ENCODE data around the gene DHODH. TPM values are rescaled to one million over a fixed set of nuclear protein-coding genes. Genes with fewer than 3 reads are reported as not detected.
A peak's percentile ranks its signal among the peaks of the same experiment; 100 is the strongest.

DHODH gene
- total and polyA plus RNA-seq, 2 of the 13 experiments (the other 11 are each of a cell fraction or from before 2014, with no cell fraction given) = 10.7 to 16.4 TPM

GRCh38 chr16:71986131-71986530 is 22.4 kb upstream of the DHODH start:
- in situ Hi-C loops (cut with HindIII; ENCODE audit: extremely low pct_ligation_motif_present, low pct_unique_long_range_greater_than_20kb) = no loop called here
- no peak overlapping the region for H3K27ac ChIP-seq (ENCODE audit: extremely low read length, insufficient read depth, low read length)
- FAIRE-seq = no peak

GRCh38 chr16:71995038-71995437 is 13.5 kb upstream of the DHODH start:
- no peak overlapping the region for H3K4me3 ChIP-seq (replicated peaks in 1 of 3; ENCODE audit: insufficient read depth in 1 of 3, low read depth in 2 of 3, low read length in 3 of 3)
- in situ Hi-C loops (cut with HindIII; ENCODE audit: extremely low pct_ligation_motif_present, low pct_unique_long_range_greater_than_20kb) (no loop called here), intact Hi-C loops (cut with micrococcal nuclease; ENCODE audit: unreplicated experiment) (no loop called here)
- H2AFZ ChIP-seq (ENCODE audit: low read length) = no peak overlapping the region
- H3K9ac ChIP-seq (ENCODE audit: insufficient read depth, low read depth, low read length) = no peak overlapping the region
- H3K27me3 ChIP-seq (ENCODE audit: control insufficient read depth in 1 of 2, insufficient read depth in 2 of 2, low read length in 2 of 2) = peaks cover 0 to 1% of the 10 kb centered on the region in 2 experiments; a peak in 1 of 5 replicates
- no peak overlapping the region for H3K4me2 ChIP-seq (ENCODE audit: low read depth, low read length)
- DNase-seq (ENCODE audit: low spot score) (no peak), ATAC-seq (no peak), FAIRE-seq (no peak)
- H3K9me3 ChIP-seq (ENCODE audit: low read length) = no peaks in the 10 kb centered on the region
- no peaks in the 10 kb centered on the region for H4K20me1 ChIP-seq (ENCODE audit: insufficient read depth, low read length)
- POLR2A ChIA-PET = no interaction called here
- no peaks in the 10 kb centered on the region for H3K36me3 ChIP-seq (replicated peaks in 1 of 2; ENCODE audit: control insufficient read depth in 1 of 2, insufficient read depth in 2 of 2, low read length in 2 of 2)
- no peak overlapping the region for H3K27ac ChIP-seq (ENCODE audit: extremely low read length, insufficient read depth, low read length)
- no TSS peak for BruUV-seq (replicated peaks)
- no peaks in the 10 kb centered on the region for H3K79me2 ChIP-seq (ENCODE audit: insufficient read depth, low read length)
- H3K4me1 ChIP-seq (ENCODE audit: insufficient read depth, low read length) = peaks cover 8% of the 10 kb centered on the region
- CTCF ChIA-PET (ENCODE audit: low intra/inter-chr PET ratio, low total read pairs) = no interaction called here
- 48% methylated on average over 5 of the region's 5 CpGs for WGBS (ENCODE audit: low lambda C conversion rate)
- TF ChIP-seq, protein P1, sequence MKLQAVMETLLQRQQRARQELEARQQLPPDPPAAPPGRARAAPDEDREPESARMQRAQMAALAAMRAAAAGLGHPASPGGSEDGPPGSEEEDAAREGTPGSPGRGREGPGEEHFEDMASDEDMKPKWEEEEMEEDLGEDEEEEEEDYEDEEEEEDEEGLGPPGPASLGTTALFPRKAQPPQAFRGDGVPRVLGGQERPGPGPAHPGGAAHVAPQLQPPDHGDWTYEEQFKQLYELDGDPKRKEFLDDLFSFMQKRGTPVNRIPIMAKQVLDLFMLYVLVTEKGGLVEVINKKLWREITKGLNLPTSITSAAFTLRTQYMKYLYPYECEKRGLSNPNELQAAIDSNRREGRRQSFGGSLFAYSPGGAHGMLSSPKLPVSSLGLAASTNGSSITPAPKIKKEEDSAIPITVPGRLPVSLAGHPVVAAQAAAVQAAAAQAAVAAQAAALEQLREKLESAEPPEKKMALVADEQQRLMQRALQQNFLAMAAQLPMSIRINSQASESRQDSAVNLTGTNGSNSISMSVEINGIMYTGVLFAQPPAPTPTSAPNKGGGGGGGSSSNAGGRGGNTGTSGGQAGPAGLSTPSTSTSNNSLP (IDR thresholded peaks at IDR 0.05; ENCODE audit: low read depth, low read length) = no peak
- TF ChIP-seq ZNF710 (CRISPR knock-in tag; IDR thresholded peaks at IDR 0.05; ENCODE audit: borderline replicate concordance) (no peak), ATF1 (CRISPR knock-in tag; IDR thresholded peaks at IDR 0.05) (no peak), FOXC1 (CRISPR knock-in tag; IDR thresholded peaks at IDR 0.05; ENCODE audit: borderline replicate concordance) (no peak), ETV6 (CRISPR knock-in tag; conservative IDR thresholded peaks at IDR 0.05) (no peak), YY1 (IDR thresholded peaks at IDR 0.05; ENCODE audit: insufficient read depth, insufficient replicate concordance, low read depth, low read length) (no peak), FLYWCH1 (CRISPR knock-in tag; IDR thresholded peaks at IDR 0.05) (no peak), SP5 (CRISPR knock-in tag; IDR thresholded peaks at IDR 0.05; ENCODE audit: borderline replicate concordance, low read depth) (no peak), ZNF616 (CRISPR knock-in tag; IDR thresholded peaks at IDR 0.05; ENCODE audit: low read depth) (no peak), ZNF766 (CRISPR knock-in tag; IDR thresholded peaks at IDR 0.05; ENCODE audit: borderline replicate concordance) (no peak), MIXL1 (CRISPR knock-in tag; IDR thresholded peaks at IDR 0.05) (no peak)

More at GRCh38 chr16:71986131-71986530, 22.4 kb upstream of the DHODH start:
- no peak overlapping the region for H3K9ac ChIP-seq (ENCODE audit: insufficient read depth, low read depth, low read length)
- CTCF ChIA-PET (ENCODE audit: low intra/inter-chr PET ratio, low total read pairs) = no interaction called here
- no peak overlapping the region for H2AFZ ChIP-seq (ENCODE audit: low read length)
- H3K27me3 ChIP-seq (ENCODE audit: control insufficient read depth in 1 of 2, insufficient read depth in 2 of 2, low read length in 2 of 2) = no peaks in the 10 kb centered on the region
- no peak for TF ChIP-seq ZNF296 (CRISPR knock-in tag; conservative IDR thresholded peaks at IDR 0.05)
- no peak for TF ChIP-seq ZFP41 (CRISPR knock-in tag; IDR thresholded peaks at IDR 0.05; ENCODE audit: borderline replicate concordance)
- no peak for TF ChIP-seq PHF8 (CRISPR knock-in tag; IDR thresholded peaks at IDR 0.05)
- no peak for TF ChIP-seq DNMT1 (CRISPR knock-in tag; IDR thresholded peaks at IDR 0.05)
- TF ChIP-seq ZNF614 (CRISPR knock-in tag; IDR thresholded peaks at IDR 0.05; ENCODE audit: borderline replicate concordance) = no peak
- no peak for TF ChIP-seq ERF (CRISPR knock-in tag; IDR thresholded peaks at IDR 0.05)
- TF ChIP-seq, protein P2, sequence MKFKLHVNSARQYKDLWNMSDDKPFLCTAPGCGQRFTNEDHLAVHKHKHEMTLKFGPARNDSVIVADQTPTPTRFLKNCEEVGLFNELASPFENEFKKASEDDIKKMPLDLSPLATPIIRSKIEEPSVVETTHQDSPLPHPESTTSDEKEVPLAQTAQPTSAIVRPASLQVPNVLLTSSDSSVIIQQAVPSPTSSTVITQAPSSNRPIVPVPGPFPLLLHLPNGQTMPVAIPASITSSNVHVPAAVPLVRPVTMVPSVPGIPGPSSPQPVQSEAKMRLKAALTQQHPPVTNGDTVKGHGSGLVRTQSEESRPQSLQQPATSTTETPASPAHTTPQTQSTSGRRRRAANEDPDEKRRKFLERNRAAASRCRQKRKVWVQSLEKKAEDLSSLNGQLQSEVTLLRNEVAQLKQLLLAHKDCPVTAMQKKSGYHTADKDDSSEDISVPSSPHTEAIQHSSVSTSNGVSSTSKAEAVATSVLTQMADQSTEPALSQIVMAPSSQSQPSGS (CRISPR knock-in tag; IDR thresholded peaks at IDR 0.05) = no peak
- no peak for TF ChIP-seq NFYC (CRISPR knock-in tag; IDR thresholded peaks at IDR 0.05)
- POLR2A ChIA-PET = no interaction called here
- peaks cover 68% of the 10 kb centered on the region for H3K4me1 ChIP-seq (ENCODE audit: insufficient read depth, low read length)
- no peaks in the 10 kb centered on the region for H3K79me2 ChIP-seq (ENCODE audit: insufficient read depth, low read length)
- H3K9me3 ChIP-seq (ENCODE audit: low read length) = no peaks in the 10 kb centered on the region
- WGBS (ENCODE audit: low lambda C conversion rate) = 15% methylated on average over 4 of the region's 4 CpGs
- ATAC-seq (0 out of 3 replicates have a peak, but pooled peaks have one; percentile 10), DNase-seq (ENCODE audit: low spot score) (no peak)
- no peaks in the 10 kb centered on the region for H4K20me1 ChIP-seq (ENCODE audit: insufficient read depth, low read length)
- no peak overlapping the region for H3K4me3 ChIP-seq (replicated peaks in 1 of 3; ENCODE audit: insufficient read depth in 1 of 3, low read depth in 2 of 3, low read length in 3 of 3)
- intact Hi-C loops (cut with micrococcal nuclease; ENCODE audit: unreplicated experiment) = no loop called here
- peak overlapping the region; percentile 81 for H3K4me2 ChIP-seq (ENCODE audit: low read depth, low read length)
- no peaks in the 10 kb centered on the region for H3K36me3 ChIP-seq (replicated peaks in 1 of 2; ENCODE audit: control insufficient read depth in 1 of 2, insufficient read depth in 2 of 2, low read length in 2 of 2)
- BruUV-seq (replicated peaks) = no TSS peak
